GM21360 (cell line): ENCODE results near the gene HOXC5.

Source experiments
- ATAC-seq: cut with Tn5 transposase; IDR thresholded peaks from one replicate; pipeline ENCODE4 v1.9.1; 2021; ENCODE audit warnings: mild to moderate bottlenecking, moderate library complexity; ENCODE audit not compliant: unreplicated experiment

Gene HOXC5

GRCh38 chr12:53995378-53996239 is 37.2 kb upstream of the HOXC5 start:
- no peak for ATAC-seq

GRCh38 chr12:53996240-53997203 is 36.3 kb upstream of the HOXC5 start:
- ATAC-seq: no peak

GRCh38 chr12:53997204-53998109 is 35.4 kb upstream of the HOXC5 start:
- ATAC-seq: no peak

- ATAC-seq: no peak
Measured at GRCh38 chr12:53998110-53998899, 34.5 kb upstream of the HOXC5 start.

GRCh38 chr12:53998900-53999236 is 34.0 kb upstream of the HOXC5 start:
- no peak for ATAC-seq

- ATAC-seq: no peak
Measured at GRCh38 chr12:53999559-54000115, 33.2 kb upstream of the HOXC5 start.

- no peak for ATAC-seq
Measured at GRCh38 chr12:54000116-54001114, 32.4 kb upstream of the HOXC5 start, which contains the start of gene HOXC9. Gene HOXC9 (plus strand): TSS chr12:54000161. CDS start chr12:54000189, 28 bp downstream.

GRCh38 chr12:54001283-54002187 is 31.3 kb upstream of the HOXC5 start:
- ATAC-seq: no peak

GRCh38 chr12:54002278-54002914 is 30.5 kb upstream of the HOXC5 start:
- ATAC-seq: no peak

- ATAC-seq: no peak
Measured at GRCh38 chr12:54002915-54003389, 29.9 kb upstream of the HOXC5 start.

- no peak for ATAC-seq
Measured at GRCh38 chr12:54003625-54004024, 29.2 kb upstream of the HOXC5 start.

- ATAC-seq: no peak
Measured at GRCh38 chr12:54004063-54004840, 28.6 kb upstream of the HOXC5 start.

GRCh38 chr12:54004841-54005530 is 27.9 kb upstream of the HOXC5 start:
- no peak for ATAC-seq

GRCh38 chr12:54005531-54005852 is 27.4 kb upstream of the HOXC5 start:
- no peak for ATAC-seq

- peak; percentile 63 for ATAC-seq
Measured at GRCh38 chr12:54005853-54006558, 26.8 kb upstream of the HOXC5 start.
